KMS-11 (cell line): ENCODE results near the gene HBG1.

Source experiments
- H2AFZ ChIP-seq: fragments of 200-600 bp; sonication (generic); 2 replicates; pipeline ENCODE4 v1.6.1; 2016; ENCODE audit warnings: antibody characterized with exemption, mixed run types, low read depth
- H3K27ac ChIP-seq: fragments of 200-600 bp; sonication (generic); 2 replicates; pipeline ENCODE4 v1.6.1; 2016; ENCODE audit warnings: mild to moderate bottlenecking, mixed run types
- H3K27me3 ChIP-seq: fragments of 200-600 bp; sonication (generic); 2 replicates; pipeline ENCODE4 v1.6.1; 2017; ENCODE audit warnings: mild to moderate bottlenecking, low read depth, mixed run types, moderate library complexity; ENCODE audit not compliant: insufficient read depth
- H3K36me3 ChIP-seq: fragments of 200-600 bp; sonication (generic); 2 replicates; pipeline ENCODE4 v1.6.1; 2017; ENCODE audit warnings: mild to moderate bottlenecking, mixed run types; ENCODE audit not compliant: insufficient read depth
- H3K4me1 ChIP-seq: fragments of 200-600 bp; sonication (generic); 2 replicates; pipeline ENCODE4 v1.6.1; 2016; ENCODE audit warnings: mild to moderate bottlenecking, low read depth, mixed run types; ENCODE audit not compliant: poor library complexity, severe bottlenecking
- H3K4me2 ChIP-seq: fragments of 200-600 bp; sonication (generic); 2 replicates; pipeline ENCODE4 v1.7.0; 2016; ENCODE audit warnings: mild to moderate bottlenecking, mixed run types
- H3K4me3 ChIP-seq: fragments of 200-600 bp; sonication (generic); IDR thresholded peaks from 2 replicates; pipeline ENCODE4 v1.6.1; 2017; ENCODE audit warnings: low read depth, low read length, mixed read lengths; ENCODE audit not compliant: insufficient read depth
- H3K79me2 ChIP-seq: fragments of 200-600 bp; sonication (generic); 2 replicates; pipeline ENCODE4 v1.6.1; 2016; ENCODE audit warnings: low read depth, mixed run types; ENCODE audit not compliant: insufficient read depth
- H3K9ac ChIP-seq: fragments of 200-600 bp; sonication (generic); 2 replicates; pipeline ENCODE4 v1.6.1; 2016; ENCODE audit warnings: mild to moderate bottlenecking, mixed run types
- H4K20me1 ChIP-seq: fragments of 200-600 bp; sonication (generic); 2 replicates; pipeline ENCODE4 v1.6.1; 2016; ENCODE audit warnings: mild to moderate bottlenecking, mixed run types; ENCODE audit not compliant: insufficient read depth
- CTCF ChIP-seq: fragments of 200-600 bp; sonication (generic); conservative IDR thresholded peaks from 2 replicates; pipeline ENCODE4 v1.6.1; 2017; ENCODE audit warnings: low read depth, mild to moderate bottlenecking, antibody characterized with exemption, low read length, moderate library complexity, mixed read lengths

HBG1 gene

DNA sequence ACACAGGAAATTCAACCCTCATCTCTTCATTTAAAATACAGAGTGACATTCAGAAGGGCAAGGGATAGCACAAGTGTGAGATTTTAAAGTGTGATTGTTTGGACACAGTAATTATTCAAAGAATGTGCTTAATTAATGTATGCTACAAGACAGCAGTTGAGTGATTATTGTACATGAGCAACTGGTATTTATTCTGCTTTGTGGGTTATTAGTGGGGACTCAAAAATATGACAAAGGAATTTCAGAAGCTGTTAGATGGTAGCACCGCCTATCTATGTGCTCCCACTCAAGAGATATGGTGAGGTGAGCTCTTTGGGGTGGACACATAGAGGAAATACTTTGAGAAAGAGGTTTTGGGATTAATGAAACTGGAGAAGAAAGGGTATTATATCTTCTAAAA lies 9.6 kb downstream of the HBG1 start:
- H3K36me3 ChIP-seq = no peaks in the 10 kb centered on the region
- no peaks in the 10 kb centered on the region for H3K27me3 ChIP-seq
- H3K79me2 ChIP-seq = no peaks in the 10 kb centered on the region
- no peak overlapping the region for H3K4me2 ChIP-seq
- no peak overlapping the region for H3K9ac ChIP-seq
- no peak overlapping the region for H3K27ac ChIP-seq
- H3K4me3 ChIP-seq = no peak overlapping the region
- H4K20me1 ChIP-seq = no peaks in the 10 kb centered on the region
- no peak for TF ChIP-seq CTCF
- H3K4me1 ChIP-seq = peaks cover 18% of the 10 kb centered on the region
- no peak overlapping the region for H2AFZ ChIP-seq

DNA sequence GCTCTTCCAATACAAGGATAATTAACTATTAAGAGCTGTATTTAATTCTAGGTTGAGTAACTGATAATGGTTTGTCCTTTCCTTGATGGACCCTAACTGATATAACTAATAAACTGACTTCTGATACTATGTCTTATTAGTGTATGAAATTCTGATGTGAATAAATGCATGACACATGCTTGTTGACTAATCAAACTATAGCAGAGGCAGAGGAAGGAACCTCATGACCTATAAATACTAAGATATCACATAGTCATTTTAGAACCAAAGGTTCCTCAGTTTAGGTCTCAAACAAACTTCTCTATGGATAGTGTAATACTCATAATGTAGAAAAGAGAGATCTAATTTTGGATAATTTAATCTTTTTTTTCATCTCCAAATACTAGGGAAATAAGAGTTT lies 10.6 kb downstream of the HBG1 start:
- TF ChIP-seq CTCF = no peak
- Histone ChIP-seq H3K27ac (no peak overlapping the region), H4K20me1 (no peaks in the 10 kb centered on the region), H3K27me3 (no peaks in the 10 kb centered on the region), H3K36me3 (no peaks in the 10 kb centered on the region), H3K4me3 (no peak overlapping the region), H3K9ac (no peak overlapping the region), H3K4me2 (no peak overlapping the region), H3K4me1 (peaks cover 26% of the 10 kb centered on the region), H2AFZ (no peak overlapping the region), H3K79me2 (no peaks in the 10 kb centered on the region)

DNA sequence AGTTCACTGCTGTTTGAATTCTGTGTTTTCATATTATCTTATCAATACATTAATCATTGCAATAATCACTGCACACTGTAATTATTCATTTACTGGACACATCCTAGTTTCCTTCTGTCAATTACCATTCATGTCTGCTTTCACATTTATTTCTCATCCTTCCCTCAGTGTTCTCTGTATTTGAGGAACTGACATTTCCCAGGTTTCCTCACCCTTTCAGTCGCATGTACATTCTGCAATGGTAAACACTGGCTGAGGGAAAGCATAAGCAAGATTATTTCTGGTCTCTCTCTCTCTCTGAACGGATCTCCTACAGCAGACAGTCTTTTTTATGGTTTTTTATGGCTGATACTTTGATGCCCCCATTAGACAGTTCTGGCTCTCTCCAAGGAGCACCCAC lies 11.2 kb downstream of the HBG1 start:
- Histone ChIP-seq H2AFZ (no peak overlapping the region), H3K27ac (no peak overlapping the region), H3K79me2 (no peaks in the 10 kb centered on the region), H3K4me1 (peaks cover 31% of the 10 kb centered on the region), H3K36me3 (no peaks in the 10 kb centered on the region), H4K20me1 (no peaks in the 10 kb centered on the region), H3K4me3 (no peak overlapping the region), H3K4me2 (no peak overlapping the region), H3K9ac (no peak overlapping the region), H3K27me3 (no peaks in the 10 kb centered on the region)
- no peak for TF ChIP-seq CTCF

- no peaks in the 10 kb centered on the region for H4K20me1 ChIP-seq
- no peak overlapping the region for H3K27ac ChIP-seq
- H3K4me1 ChIP-seq = peaks cover 34% of the 10 kb centered on the region
- no peak overlapping the region for H3K4me2 ChIP-seq
- no peak overlapping the region for H3K4me3 ChIP-seq
- no peaks in the 10 kb centered on the region for H3K79me2 ChIP-seq
- H3K9ac ChIP-seq = no peak overlapping the region
- no peak for TF ChIP-seq CTCF
- no peaks in the 10 kb centered on the region for H3K36me3 ChIP-seq
- no peak overlapping the region for H2AFZ ChIP-seq
- no peaks in the 10 kb centered on the region for H3K27me3 ChIP-seq
Measured at GRCh38 chr11:5237420-5237819, 12.2 kb downstream of the HBG1 start.
